Stimulated activated CD8-positive, alpha-beta memory T cell treated with anti-CD3 and anti-CD28 coated beads, Interleukin-15, amount 100 ng/mL, for 48 hours (primary cell): ENCODE results near the gene DSC1.
"Not testable (repeated sequence)": the region's sequence is repeated elsewhere in the genome, so short reads cannot be mapped to it uniquely, and the experiment has no call there.

Experiments used
- DNase-seq, 2 donors: peaks; one replicate each; pipeline ENCODE4 v3.0.0-alpha.2; 2020; ENCODE audit warnings: low read depth in 2 of 2

The DSC1 gene

DNA sequence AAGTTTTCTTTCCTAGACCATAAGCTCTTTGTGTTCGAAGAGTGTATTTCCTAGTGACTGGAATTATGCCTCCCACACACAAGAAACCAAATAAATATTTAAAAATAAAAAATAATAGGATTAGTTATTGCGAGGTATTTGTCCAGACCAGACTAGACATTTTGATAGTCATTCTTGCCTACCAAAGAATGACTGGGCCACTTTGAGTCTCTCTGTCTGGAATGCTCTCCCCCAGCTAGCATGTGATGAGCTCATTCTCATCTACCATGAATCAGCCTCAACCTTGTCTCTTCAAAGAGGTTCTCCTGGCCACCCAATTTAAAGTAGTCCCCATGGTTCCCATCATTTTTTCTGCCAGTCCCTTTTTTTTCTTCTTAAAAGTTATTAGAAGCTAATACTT is 13.9 kb upstream of the DSC1 start:
- no peak for DNase-seq

DNA sequence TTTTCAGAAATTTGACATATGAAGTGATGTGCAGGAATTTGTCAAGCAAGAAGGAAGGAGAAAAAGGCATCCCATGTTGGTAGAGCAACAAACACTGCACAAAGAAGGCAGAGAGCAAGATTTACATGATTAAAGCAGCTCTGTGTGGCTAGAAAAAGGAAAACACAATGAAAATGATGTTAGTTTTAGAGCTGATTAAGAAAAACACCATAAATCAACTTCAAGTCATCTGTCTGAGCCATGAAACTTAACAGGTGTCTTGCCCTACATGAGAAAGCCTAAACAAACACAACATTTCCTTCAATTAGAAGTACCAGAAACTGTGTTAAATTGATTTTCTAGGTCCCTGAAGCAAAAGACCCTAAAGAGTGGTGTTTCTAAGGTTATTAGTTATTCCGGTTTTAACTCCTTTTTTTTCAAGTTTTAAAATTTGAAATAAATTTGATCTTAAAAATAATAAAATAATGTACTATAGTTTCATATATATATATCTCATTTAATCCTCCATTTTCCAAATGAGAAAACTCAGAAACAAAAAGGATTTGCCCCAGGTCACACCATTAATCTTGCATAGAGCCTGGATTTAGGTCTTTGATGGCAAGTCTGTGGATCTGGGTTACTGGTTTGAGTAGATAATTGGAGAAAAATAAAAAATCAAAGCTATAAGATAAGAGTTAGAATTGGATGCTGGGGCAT is 8.6 kb upstream of the DSC1 start:
- DNase-seq = no peak

DNA sequence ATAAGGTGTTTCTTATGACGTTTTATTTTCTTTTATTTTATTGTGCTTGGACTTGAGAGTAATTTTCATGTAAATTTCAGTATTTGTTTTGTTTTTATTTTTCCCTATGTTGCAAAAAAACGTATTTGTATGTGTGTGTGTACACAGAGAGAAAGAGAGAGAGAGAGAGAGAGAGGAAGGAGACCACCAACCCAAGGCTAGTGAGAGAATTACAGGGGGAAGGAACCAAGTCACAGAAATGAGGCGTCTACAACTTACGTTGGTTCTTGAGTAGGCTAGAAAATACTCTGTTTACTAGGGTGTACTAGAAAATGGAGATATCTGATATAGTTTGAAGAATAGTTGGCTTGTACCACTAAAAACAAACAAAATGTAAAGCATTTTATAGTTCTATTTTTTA is 7.7 kb upstream of the DSC1 start:
- no peak for DNase-seq

DNA sequence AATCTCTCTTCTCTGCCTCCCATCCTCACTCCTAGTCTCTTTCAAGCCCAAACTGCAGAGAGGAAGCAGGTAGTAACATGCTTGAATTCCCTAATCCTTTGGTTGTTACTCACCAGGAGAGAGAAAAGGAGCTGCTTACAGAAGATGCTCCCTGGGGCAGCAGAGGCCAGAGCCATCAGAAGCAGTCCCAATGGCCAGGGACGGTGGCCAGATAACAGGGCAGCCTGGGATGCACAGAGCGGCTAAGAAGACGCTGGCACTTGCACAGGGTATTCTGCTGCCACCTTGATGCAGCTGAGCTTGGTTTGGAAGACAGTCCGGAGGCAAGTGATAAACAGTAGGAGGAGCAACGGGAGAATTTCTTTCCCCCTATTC is 250 bp downstream of the DSC1 start:
- no peak for DNase-seq

DNA sequence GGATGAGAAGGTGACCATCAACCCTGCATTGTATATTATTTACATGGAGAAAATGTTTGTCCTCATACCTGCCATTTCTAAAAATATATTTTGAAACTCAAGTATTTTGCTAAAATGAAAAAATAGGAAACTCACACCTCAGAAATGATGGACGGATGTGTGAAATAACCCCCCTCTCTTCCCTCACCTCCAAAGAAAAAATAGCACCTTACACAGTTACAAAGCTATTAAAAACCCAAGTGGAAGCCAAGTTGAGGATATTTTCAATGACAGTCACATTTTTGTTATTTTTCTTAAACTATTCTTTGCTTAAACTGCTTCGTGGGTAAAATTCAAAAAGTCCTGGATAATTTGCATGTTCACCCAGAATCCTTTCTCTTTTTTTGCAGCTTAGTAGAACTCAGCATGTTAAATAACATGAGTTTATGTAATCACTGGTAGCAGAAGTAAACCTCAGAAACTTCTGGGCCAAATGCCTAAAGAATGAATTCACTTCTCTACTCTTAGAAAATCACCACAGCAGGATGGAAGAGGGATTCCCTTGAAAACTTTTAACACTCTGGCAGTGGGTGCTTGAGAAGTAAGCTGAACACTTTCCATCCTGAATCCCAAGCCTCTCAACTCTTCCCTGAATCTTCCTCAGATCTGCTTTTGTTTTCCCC is 768 bp downstream of the DSC1 start:
- DNase-seq = no peak

DNA sequence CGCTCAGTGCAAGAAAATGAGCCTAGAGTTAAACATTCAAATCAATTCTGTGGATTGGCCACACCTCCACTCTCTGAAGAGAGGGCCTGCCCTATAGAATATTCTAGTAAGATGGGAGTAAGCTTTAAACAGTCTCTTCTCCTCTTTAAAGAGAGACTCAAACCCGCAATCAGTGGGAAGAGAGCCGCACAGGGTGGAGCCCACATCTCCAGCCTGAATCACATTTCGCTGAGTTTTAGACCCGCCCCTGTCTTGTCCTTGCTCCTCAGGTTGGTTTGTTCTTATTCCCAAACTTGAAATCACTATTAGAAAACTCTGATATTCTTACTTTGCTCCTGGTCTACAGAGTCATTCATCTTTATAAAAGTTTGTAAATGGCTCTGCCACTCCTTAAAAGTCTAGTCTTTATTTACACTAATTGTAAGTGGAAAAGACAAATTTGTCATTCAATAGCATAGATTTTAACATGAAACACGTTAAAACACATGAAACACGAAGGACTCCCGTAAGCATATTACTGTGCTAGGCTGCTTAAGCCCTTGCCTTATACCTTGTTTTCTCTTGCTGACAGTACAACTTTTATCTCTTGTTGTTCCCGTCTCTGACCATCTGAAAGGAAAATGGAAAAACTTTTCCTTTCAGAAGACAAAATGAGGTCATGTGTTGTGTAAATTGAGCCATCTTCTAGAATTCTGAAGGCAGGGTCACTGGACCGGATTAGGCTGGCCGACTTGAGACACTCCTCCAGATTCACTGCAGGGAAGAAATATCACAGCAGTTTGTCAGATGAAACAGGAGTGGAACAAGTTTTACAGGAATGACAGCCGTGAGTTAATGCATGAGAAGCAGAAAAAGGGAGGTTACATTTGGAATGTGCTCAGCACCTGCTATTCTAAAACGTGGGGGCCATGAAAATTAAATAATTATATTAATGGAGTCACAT is 5.6 kb downstream of the DSC1 start:
- no peak for DNase-seq

DNA sequence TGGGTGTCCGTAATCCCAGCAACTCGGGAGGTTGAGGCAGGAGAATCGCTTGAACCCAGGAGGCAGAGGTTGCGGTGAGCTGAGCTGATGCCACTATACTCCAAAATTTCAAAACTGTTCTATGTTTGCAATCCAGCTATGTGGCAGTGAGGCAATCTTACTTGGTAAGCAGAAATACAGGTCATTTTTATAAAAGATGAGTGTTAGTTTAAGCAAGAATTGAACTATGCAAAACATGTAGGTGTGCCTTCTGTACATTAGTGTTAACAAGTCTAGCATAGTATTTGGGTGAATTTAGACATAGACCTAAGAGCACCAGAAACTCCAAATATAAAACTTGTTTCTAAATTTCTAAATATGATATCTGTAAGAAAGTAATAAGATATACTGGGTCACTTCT is 7.2 kb downstream of the DSC1 start:
- DNase-seq = no peak

DNA sequence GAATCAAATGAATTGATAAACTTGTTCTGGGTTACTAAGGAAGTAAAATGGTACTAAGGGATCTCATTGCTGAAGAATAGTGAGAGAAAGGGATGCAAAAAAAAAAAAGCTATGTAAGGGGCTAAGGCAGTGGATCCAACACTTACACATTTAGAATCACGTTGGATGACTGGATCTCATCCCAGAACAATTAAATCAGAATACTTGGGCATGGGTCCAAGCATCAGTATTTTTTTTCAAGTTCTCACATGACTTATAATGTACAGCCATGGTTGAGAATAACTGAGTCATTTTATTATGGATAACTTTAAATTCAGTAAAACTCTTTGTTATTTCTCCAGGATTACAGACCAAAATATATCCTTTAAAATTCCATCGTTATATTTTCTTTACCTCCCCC is 8.5 kb downstream of the DSC1 start:
- no peak for DNase-seq

DNA sequence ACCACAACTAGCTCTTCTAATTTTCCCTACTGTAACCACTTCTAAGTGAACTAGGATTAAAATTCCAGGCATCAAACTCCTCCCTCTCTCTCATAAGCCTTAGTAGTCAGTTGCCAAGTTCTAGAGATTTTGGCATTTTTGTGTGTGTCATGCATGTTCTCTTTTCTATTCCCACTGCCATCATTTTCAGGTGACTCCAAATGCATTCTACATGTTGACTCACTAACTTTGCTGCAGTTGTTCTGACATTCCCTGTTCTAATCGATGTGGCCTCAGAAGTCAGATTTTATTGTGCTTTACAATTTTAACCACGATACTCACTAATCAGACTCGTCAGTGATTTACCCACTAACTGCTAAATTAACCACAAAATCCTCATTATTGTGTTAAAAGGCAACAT is 13.3 kb downstream of the DSC1 start:
- DNase-seq = no peak

DNA sequence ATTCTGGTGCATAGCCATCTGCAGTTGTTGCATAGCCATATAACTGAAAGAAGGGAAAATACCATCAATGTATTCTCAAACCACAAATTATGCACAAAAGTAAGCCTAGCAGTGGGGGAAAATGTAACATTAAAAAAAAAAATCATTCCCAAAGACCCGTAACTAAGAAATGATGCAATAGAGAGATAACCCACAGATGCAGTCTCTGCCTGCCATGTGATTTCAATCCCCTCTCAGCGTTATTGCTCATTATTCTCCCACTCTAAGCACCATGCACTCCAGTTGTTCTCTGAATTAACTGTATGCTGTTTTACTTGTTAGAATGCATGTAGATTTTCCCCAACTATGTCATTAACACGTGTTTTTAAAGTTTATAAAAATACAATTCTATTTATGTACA is 14.1 kb downstream of the DSC1 start:
- no peak for DNase-seq

DNA sequence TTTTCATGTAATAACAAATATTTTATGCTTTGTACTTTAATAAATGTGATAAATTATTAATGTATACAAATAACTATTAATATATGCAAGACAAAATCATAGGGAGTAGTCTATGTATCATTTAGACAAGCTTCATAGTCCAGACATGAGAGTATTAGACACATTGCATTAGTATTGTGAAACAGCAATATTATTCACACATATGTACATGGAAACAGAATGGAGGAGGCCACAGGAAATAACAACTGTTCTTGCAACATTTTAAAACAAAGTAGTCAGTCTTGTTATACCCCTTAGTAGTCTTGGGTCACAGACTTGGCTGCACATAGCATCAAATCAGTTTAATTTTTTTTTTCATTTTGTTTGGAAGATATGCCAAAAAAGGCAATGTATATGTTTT is 15.8 kb downstream of the DSC1 start:
- no peak for DNase-seq

DNA sequence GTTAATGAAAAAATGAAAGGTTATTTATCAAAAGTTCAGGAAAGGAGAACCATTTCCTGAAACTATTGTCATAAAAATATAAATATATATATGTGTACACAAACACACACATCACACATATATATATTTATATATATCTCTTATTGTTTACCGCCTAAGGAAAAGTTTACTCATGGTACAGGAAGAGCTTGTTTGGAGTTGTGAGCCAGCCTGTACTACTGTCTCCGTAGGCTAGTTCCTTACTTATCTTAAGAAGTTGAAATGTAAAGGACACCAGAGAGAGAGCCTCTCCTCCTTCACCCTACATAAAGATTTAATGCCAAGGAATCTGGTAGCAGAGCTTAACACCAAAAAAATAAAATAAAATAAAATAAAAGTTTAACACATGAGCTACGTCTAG is 19.6 kb downstream of the DSC1 start:
- DNase-seq = no peak

DNA sequence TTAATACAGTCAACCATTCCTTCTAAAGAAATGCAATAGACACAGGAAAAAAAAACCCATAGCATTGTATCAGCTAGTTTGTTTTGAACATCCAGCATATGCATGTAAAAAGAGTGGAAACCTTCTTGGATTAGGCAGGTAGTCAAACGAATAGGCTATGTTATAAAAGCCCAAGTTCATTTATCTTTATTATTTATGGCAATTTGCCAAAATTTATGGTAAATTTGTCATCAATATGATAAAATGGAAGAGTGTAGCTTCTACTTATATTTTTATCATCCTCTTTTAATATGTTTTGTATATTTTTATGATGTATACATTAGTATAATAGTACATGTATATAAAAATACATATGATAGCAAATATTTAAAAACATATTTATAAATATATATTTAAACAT is 23.9 kb downstream of the DSC1 start:
- DNase-seq = no peak

DNA sequence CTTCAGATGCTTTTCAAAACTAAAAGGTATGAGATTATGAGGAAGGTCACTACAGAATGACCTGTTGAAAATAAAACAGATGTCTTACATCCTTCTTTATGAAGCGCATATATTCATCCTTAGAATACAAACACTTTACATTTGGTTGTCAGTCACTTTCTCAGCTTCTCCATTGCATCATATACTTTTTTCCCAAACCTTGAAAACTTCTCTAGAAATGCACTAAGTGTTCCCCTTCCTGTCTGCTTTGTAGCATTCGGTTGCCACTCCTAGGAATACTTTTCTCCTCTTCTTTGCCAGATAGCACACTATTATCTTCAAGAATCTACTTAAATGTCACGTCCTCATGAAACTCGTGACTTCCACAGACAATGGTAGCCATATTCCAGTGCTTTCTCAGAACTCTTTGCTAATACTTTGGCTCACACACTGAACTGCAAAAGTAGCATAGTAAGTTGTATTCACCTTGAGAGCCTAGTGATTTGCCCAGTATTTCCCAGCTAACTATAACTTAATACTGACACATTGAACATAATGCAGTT is 27.6 kb downstream of the DSC1 start:
- DNase-seq = no peak

DNA sequence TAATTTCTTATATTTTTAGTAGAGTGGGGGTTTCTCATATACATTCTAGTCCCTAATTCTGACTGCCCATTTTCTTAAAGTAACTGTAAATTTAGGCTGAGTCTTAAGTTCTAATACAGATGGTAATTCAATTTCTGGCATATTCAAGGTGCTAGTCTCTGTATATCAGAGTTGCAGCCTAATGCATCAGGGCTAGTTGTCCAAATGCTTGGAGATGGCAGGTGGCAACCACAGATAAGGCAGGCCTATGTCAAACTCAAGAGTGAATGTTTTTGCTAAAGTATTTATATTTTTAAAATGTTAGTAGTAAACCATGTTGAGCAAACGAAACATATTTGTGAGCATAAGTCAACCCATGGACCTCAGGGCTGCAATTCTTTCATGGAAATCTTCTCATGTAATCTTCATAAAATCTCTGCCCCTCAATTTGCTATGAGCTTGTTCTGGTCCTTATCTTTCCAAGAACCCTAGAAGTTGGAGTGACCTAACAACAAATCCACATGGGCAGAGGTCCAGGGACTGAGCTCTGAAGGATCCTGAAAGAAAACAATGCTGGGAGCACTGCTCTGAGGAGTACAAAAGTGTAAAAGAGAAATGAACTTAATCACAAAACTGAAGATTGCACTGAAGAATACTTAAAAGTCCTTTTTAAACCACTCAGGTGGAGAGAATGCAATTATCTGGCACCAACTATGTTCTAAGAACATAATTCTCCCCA is 33.1 kb downstream of the DSC1 start:
- DNase-seq = no peak

DNA sequence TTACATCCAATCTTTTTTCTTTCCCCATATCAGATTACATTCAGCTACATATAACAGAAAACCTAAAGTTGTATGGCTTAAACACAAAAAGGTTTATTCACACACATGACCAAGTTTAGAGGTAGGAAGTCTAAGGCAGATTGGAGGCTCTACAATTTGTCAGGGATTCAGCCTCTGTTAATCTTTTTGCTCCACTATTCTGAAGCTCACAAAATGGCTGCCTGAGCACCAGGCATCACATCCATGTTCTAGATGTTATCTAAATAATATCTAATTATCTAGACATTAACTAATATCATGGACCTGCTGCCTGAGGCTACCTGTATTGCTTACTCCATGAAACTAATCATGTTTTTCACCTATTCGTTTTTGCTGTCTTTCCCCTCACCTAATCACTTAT is 36.8 kb downstream of the DSC1 start:
- no peak for DNase-seq

DNA sequence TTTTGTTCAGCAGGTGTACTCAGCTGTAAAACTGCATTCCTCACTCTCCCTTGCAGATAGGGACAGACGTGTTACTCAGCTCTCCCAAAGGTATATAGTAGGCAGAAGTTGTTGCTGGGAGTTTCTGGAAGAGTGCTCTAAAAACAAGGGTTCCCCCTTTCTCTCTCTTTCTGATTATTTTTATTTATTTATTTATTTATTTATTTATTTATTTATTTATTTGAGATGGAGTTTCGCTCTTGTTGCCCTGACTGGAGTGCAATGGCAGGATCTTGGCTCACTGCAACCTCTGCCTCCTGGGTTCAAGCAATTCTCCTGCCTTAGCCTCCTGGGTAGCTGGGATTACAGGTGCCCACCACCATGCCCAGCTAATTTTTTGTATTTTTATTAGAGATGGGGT is 39.5 kb downstream of the DSC1 start:
- DNase-seq = not testable (repeated sequence)

DNA sequence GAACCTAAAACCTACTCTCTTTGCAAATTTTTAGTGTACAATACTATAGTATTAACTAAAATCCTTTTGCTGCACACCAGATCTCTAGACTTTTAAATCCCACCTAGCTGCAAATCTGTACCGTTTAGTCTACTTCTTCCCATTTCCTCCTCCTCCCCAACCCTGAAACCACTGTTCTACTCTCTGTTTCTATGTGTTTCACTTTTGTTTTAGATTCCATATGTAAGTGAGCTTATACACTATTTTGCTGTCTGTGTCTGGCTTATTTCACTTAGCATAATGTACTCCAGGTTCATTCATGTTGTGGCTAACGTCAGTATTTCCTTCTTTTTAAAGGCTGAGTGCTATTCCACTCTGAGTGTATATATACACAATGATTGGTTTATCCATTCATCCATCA is 42.1 kb downstream of the DSC1 start:
- DNase-seq = no peak

DNA sequence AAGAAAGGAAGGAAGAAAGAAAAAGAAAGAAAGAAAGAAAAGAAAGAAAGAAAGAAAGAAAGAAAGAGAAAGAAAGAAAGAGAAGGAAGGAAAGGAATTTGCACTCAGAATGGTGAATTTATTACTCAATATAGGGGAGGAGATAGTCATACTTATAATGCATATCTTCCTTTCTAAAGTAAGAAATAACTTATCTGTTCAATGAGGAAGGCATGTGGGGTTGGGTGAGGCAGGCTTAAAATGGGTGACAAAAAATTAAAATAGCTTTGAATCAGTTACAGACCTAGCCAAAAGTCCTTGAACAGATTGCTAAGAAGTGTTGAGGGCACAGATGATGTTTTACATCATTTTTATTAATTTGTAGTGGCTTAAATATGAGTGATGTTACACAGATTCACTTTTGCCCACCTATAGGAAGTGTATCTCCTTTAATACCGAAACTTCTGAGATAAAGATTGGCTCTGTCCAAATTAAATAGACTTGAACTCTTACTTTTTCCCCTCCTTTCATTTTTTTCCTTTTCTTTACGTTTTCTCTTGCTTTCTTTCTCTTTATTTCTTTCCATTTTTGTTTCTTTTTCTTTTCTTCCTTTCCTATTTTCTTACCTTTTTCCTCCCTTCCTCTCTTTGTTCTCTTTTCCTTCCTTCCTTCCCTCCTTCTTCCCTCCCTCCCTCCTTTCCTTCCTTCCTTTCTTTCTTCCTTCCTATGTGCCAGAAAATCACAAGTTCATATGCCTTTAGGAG is 45.6 kb downstream of the DSC1 start:
- no peak for DNase-seq

DNA sequence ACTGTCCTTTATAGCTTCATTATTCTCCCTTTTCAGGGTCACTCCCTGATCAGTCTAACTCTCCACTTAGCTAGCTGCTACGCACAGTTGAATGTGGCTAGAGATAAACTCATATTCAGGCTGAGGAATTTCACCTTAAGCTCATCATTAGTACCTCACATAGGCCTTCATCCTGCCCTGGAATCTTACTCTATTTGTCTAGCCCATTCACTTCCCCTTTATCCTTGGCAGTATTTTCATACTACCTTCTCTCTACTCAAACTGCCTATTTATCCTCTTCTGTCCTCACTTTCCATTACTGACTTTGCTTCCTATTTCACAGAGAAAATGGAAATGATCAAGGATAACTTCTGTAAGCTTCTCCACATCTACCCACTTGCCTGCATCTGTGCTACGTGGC is 49.9 kb downstream of the DSC1 start:
- no peak for DNase-seq

DNA sequence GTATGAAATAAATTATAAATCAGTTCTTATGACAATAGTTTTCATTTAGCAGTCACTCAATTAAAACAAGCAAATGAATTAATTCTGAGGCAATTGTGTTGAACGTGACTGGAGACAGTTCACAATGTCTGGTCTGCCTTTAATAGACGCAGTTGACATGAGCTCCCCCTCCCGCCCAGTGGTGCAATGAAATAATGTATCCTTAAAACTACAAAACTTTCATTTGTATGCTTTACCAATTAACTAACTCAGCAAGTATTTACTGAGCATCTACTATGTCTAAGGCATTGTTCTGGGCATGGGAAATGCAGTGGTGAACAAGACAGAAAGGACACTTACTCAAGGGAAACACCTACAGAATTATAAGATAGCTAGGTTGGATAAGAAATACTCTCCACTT is 56.9 kb downstream of the DSC1 start:
- DNase-seq = no peak
